Heart left ventricle (tissue), 13 donors: Measurements from ENCODE around the gene KTN1.

ENCODE experiments used
- POLR2A ChIP-seq, 2 donors: fragments of 450-650 bp; IDR thresholded peaks; one replicate each; pipeline ENCODE4 v1.6.1; 2017; ENCODE audit warnings: antibody characterized with exemption in 2 of 2, mild to moderate bottlenecking in 2 of 2, moderate library complexity in 2 of 2
- TF ChIP-seq, protein P1 (sequence below), 12 donors: fragments of 200-600 bp; sonication (generic) in 4 of 12; IDR thresholded peaks; one replicate each; pipeline versions ENCODE4 v1.5.0 to v1.8.0; 2018 to 2022; ENCODE audit warnings: antibody characterized with exemption in 12 of 12, mild to moderate bottlenecking in 5 of 12
- donor health status: ischemic (EF 13 %, LVEDD 7.1; RV severe dilation, severe dysfunction).
- donor health status: DM: no; HTN: yes; CAD: no.
- donor health status: DM: no; HTN: no; CAD: no.
- donor health status: ischemic (EF 25% LVEDD 6.9; RV normal size, moderate dysfunction).
- donor health status: ischemic (EF 25% LVEDD 5.7; RV mildly dilated, moderate dysfunction).
- donor health status: ischemic (EF 35%, LVEDD 5.7; RV mildly dilated, moderate dysfunction).
- donor health status: nonischemic (EF 11% LVEDD 7.7; RV severe dilation, severe dysfunction).
- donor health status: DM: yes; HTN: yes; CAD: no.
- donor health status: PGD.
- donor health status: ischemic (EF 29% LVEDD 5.4; RV normal size, mild dysfunction).
- donor health status: nonischemic (EF 23%, LVEDD 6.1; RV moderate dilation, normal function).

DNA sequence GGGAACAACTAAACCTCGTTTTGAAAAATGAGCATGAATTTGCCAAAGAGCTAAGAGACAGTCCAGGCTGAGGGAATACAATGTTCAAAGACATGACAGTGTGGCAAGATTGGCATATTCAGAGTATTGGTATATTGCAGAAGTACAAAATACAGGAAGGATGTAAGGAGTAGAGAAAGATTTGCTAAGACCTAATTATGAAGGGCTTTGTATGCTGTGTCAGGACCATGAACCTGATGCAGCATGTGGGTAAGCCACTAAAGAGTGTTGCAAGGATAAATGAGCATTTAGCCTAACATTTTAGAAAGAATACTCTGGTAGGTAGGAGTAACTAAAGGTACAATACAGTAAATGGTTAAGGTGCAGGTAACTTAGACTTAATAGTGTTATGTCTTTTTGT lies 65.1 kb downstream of the KTN1 start:
- TF ChIP-seq POLR2A (IDR thresholded peaks at IDR 0.05): no peak
- TF ChIP-seq, protein P1, sequence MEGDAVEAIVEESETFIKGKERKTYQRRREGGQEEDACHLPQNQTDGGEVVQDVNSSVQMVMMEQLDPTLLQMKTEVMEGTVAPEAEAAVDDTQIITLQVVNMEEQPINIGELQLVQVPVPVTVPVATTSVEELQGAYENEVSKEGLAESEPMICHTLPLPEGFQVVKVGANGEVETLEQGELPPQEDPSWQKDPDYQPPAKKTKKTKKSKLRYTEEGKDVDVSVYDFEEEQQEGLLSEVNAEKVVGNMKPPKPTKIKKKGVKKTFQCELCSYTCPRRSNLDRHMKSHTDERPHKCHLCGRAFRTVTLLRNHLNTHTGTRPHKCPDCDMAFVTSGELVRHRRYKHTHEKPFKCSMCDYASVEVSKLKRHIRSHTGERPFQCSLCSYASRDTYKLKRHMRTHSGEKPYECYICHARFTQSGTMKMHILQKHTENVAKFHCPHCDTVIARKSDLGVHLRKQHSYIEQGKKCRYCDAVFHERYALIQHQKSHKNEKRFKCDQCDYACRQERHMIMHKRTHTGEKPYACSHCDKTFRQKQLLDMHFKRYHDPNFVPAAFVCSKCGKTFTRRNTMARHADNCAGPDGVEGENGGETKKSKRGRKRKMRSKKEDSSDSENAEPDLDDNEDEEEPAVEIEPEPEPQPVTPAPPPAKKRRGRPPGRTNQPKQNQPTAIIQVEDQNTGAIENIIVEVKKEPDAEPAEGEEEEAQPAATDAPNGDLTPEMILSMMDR (IDR thresholded peaks at IDR 0.05): no peak
